Cardiac fibroblast (primary cell): ENCODE results near the gene ARHGEF1.

Experiments
- DNase-seq, 2 donors: peaks; one replicate each; pipeline versions ENCODE4 v3.0.0 to v3.0.0-alpha.2; 2010; ENCODE audit warnings: low read depth in 2 of 2
- H3K4me3 ChIP-seq, 2 donors: replicated peaks in 1 of 2; 1 replicate in 1 of 2; 2 replicates in 1 of 2; pipeline ENCODE4 v1.5.1; 2011; ENCODE audit warnings: low read depth in 2 of 2, low read length in 2 of 2, mild to moderate bottlenecking in 2 of 2, moderate library complexity in 1 of 2
- TF ChIP-seq, protein P1 (sequence below): IDR thresholded peaks from one replicate; pipeline ENCODE4 v1.5.1; 2011; ENCODE audit warnings: low read depth, mild to moderate bottlenecking, low read length, inconsistent platforms

Gene ARHGEF1

DNA sequence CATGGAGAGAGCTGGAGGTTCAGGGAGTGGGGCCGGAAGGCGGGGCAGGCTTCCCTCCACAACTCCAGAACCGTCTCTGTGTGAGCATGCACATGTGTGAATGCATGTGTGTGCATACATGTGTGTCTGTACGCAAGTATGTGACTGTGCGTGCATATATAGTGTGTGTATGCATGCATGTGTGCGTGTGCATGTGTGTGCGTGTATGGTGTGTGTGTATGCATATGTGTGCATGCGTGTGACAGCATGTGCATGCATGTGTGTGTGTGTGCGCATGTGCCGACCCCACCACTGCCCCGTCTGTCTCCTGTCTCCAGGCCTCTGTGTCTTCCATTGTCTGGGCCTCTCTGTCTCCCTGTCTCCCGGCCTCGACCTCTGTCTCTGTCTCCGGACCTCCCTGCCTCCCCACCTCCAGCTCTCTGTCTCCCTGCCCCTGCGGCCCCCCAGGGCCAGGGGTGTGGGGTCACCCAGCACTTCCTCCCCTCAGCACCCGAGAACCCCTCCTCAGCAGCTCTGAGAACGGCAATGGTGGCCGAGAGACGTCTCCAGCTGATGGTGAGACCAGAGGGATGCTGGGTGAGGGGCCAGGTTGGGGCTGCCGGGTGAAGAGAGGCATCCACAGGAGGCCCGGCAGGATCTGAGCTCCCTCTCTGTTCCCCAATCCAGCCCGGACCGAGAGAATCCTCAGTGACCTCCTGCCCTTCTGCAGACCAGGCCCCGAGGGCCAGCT is 22.5 kb downstream of the ARHGEF1 start:
- DNase-seq = no peak
- no peak overlapping the region for H3K4me3 ChIP-seq
- TF ChIP-seq, protein P1, sequence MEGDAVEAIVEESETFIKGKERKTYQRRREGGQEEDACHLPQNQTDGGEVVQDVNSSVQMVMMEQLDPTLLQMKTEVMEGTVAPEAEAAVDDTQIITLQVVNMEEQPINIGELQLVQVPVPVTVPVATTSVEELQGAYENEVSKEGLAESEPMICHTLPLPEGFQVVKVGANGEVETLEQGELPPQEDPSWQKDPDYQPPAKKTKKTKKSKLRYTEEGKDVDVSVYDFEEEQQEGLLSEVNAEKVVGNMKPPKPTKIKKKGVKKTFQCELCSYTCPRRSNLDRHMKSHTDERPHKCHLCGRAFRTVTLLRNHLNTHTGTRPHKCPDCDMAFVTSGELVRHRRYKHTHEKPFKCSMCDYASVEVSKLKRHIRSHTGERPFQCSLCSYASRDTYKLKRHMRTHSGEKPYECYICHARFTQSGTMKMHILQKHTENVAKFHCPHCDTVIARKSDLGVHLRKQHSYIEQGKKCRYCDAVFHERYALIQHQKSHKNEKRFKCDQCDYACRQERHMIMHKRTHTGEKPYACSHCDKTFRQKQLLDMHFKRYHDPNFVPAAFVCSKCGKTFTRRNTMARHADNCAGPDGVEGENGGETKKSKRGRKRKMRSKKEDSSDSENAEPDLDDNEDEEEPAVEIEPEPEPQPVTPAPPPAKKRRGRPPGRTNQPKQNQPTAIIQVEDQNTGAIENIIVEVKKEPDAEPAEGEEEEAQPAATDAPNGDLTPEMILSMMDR = no peak

DNA sequence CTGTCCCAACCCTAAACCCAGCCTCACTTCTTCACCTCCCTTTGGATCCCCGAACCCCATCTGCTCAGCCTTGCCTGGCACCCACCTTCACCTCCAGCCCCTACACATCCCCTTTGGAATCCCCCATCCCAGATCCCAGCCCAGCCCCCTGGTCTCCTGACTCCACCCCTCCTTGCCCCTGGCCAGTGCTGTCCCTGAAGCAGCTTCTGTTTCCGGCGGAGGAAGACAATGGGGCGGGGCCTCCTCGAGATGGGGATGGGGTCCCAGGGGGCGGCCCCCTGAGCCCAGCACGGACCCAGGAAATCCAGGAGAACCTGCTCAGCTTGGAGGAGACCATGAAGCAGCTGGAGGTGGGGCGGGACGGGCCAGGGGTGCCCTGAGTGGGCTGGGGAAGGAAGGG is 23.3 kb downstream of the ARHGEF1 start:
- DNase-seq = no peak
- H3K4me3 ChIP-seq = no peak overlapping the region

DNA sequence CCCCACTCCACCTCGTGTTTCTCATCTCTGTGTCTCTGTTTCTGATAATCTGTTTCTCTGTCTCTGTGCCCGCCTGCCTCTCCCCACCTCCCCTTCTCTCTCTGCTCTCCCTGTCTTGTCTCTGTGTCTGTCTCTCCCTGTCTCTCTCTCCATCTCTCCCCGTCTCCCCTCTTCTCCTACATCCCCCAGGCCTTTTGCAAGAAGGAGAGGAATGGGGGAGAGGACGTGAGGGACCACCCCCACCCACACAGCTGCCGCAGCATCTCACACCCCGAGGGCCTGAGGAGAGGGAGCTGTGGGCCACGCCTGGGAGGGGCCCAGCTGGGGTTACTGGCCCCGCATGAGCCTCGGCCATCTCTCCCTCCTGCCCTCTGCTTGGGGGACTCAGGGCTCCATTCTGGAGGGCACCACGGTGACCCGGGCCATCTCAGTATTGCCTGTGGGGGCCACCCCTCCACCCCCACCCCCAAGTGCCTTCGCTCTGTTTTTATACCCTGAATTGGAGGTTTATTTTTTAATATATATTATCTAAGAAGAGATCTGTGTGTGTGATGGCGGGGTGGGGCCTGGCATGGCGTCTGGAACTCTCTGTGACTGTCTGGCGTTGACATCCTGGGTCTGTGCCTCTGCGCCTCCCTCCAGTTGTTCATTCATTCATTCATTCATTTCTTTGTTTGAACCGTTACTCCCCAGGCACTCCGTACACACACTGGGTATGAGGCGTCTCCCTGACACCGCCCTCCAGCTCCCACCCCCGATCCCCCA is 24.1 kb downstream of the ARHGEF1 start:
- TF ChIP-seq, protein P1 = no peak
- no peak overlapping the region for H3K4me3 ChIP-seq
- no peak for DNase-seq

More for the DNA sequence above, 23.3 kb downstream of the ARHGEF1 start:
- TF ChIP-seq, protein P1 = no peak

DNA sequence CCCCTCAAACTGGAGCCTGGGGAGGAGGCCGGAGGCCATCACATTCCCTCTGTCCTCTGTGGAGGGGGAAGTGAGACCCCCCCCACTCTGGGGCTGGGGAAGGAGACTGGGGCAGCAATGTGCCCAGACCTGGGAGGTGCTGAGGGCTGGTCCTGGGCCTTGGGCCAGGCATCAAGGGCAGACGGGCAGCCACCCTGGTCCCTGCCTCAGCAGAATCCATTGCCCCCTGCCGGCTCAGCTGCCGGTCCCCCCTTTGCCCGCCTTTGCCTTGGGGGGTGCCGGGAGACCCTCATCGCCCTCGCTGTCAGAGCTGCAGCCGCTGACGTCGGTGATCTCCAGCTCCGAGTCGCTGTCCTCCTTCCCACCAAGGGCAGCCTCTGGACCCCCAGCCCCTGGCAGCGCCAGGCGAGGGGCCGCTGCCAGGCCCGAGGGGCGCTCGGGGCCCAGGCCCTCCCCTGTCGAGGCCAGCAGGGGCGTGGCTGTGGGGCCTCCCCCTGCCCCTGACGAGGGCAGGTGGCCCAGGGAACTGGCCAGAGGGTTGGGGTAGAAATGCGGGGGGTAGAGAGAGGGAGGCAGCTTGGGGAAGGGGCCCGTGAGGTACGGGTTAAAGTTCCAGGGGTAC is 25.1 kb downstream of the ARHGEF1 start:
- DNase-seq = no peak
- TF ChIP-seq, protein P1 = no peak
- H3K4me3 ChIP-seq = no peak overlapping the region

DNA sequence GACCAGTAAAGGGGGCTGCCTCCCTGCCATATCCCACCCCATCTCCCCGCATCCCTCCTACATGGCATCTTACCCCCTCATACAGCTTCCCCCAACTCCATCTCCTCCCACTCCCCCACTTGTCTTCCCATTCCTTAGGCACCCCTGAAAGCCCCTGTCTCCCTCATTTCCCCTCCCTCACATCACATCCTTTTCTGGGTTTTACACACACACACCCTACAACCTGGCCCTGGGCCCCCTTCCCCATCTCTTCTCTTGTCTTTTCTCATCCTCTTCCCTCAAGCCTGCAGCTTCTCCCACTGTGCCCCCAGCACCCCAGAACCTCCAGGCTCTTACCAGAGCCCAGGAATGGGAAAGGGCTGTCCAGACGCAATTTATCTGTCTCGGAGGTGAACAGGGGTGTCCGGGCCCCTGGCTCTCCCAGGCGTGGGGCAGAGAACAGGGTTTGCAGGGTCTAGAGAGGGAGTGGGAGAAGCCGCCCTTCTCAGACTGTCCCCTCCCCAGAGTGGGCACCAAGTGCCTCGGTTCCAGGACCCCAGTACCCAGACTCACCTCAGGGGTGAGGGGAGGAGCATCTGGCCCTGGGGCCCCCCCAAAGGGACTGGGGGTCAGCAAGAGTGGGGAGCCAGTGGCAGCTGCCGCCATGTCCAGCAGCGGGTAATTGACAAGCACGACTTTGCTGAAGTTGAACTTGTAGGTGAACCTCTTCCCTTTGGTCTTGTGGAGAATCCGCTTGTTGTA is 25.9 kb downstream of the ARHGEF1 start:
- TF ChIP-seq, protein P1 = no peak
- H3K4me3 ChIP-seq = no peak overlapping the region
- DNase-seq = no peak

DNA sequence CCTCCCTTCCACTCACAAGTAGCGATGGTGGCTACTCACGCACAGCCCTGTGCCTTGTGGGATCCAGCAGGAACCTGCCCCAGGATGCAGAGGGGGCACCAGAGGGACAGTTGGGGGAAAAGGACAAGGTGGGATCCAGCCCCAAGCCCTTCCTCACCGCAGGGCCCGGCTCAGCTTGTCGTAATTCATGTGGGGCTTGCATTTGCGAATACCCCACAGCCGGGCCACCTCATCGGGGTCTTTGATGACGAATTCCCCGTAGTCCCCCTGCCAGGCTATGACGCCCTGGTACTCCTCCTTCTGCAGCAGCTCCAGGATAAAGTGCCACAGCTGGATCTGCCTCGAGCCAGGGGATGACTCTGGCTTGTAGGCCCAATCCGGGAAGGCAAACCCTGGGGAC is 26.7 kb downstream of the ARHGEF1 start:
- DNase-seq = no peak
- no peak overlapping the region for H3K4me3 ChIP-seq
- TF ChIP-seq, protein P1 = no peak
